Erythroblast (primary cell): Measurements from ENCODE around the gene PLLP.

ENCODE experiments used
- GATA1 ChIP-seq: IDR thresholded peaks from 2 replicates; pipeline ENCODE4 v1.6.1; 2011; ENCODE audit warnings: low read depth, mild to moderate bottlenecking, control low read depth, low read length, moderate library complexity
- POLR2A ChIP-seq: IDR thresholded peaks from 2 replicates; pipeline ENCODE4 v1.6.1; 2011; ENCODE audit warnings: mild to moderate bottlenecking, low read length

DNA sequence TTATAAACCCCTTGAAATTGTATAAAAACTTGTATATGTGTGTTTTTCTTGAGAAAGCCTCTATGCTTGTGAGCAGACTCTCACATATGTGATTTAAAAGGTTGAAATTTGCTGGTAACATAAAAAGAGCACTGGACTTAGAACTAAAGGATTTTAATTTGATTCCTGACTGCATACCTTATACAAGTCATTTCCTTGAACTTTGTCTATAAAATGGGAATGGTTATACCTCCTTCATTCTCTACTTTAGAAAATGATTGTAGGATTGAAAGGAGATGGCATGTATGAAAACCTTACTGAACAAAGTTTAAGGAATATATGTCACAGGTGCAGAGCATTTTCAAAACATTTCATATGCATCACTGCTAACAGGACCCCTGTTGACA lies 49.8 kb downstream of the PLLP start:
- TF ChIP-seq POLR2A (no peak), GATA1 (no peak)
